GM18507 (cell line): ENCODE measurements around the gene ELL2.
"Not testable (repeated sequence)": the region's sequence is repeated elsewhere in the genome, so short reads cannot be mapped to it uniquely, and the experiment has no call there.

Experiments
- DNase-seq: peaks from one replicate; pipeline ENCODE4 v3.0.0; 2011; ENCODE audit warnings: low read depth; ENCODE audit not compliant: insufficient read length; ENCODE audit errors: extremely low spot score
- FAIRE-seq: peaks from 2 replicates; lab custom pipeline; 2011; peaks lifted over from hg19 to GRCh38; lab: Jason Lieb, UNC

ELL2 gene

DNA sequence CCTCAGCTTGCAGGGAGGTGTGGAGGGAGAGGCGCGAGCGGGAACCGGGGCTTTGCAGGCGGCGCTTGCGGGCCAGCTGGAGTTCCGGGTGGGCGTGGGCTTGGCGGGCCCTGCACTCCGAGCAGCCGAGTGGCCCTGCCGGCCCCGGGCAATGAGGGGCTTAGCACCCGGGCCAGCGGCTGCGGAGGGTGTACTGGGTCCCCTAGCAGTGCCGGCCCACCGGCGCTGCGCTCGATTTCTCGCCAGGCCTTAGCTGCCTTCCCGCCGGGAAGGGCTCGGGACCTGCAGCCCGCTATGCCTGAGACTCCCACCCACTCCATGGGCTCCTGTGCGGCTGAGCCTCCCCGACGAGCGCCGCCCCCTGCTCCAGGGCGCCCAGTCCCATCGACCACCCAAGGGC, 110.5 kb downstream of the ELL2 start:
- not testable (repeated sequence) for DNase-seq, FAIRE-seq

DNA sequence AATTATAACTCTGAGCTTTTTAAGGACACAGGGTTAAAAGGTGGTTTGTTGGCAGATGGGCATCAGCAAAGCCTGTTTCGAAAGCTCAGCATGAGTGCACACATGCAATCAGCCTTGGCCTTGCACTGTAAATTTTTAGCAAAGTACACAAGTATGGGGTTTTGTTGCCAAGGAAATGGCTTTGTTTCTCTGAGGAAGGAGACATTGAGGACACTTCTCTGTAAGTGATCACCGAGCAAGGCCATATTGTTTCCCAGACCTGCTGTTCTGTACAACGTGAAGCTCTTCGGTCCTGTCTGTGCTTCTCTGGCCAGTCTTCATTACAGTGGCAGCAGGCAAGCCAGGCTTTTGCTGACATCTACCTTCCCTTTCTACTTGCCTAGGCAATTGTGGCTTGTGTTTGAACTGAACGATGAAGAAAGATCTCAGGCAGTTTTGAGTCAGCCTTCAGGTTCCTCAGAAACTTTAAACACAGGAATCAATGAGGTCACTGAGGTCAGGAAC, 111.2 kb downstream of the ELL2 start:
- no peak for FAIRE-seq
- DNase-seq, result no peak

DNA sequence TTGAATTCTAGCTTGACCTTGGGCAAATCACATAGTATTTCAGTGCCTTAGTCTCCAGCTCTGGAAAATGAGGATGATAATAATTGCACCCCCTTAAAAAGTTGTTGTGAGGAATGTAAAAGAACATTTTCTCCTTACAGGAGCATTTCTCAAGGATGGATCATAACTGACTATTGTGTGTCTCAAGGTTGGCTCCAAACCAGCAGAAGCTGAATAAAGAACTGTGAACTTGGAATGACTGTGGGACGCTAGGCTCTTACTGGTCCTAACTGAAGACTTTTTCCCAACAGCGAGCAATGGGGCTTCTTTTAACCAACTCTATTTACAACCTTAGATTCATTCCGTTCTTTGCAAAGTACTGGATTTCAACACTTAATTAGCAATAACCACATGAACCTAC, 113.0 kb downstream of the ELL2 start:
- no peak for FAIRE-seq
- DNase-seq, result no peak

DNA sequence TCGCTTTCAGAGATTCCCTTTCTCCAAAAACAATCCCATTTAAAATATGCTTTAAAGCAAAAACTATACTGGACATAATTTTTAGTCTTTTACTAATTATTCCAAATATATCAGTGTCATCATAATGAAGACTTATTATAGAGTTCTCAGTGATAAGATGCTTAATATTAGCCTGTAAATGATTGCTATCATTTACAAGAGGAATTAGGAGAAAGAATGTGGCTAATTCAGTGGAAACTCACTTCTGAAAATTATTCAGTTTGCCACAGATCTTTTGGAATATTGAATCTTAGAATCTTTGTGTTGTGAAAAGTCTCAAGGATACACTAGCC, 114.4 kb downstream of the ELL2 start:
- DNase-seq (no peak), FAIRE-seq (no peak)

DNA sequence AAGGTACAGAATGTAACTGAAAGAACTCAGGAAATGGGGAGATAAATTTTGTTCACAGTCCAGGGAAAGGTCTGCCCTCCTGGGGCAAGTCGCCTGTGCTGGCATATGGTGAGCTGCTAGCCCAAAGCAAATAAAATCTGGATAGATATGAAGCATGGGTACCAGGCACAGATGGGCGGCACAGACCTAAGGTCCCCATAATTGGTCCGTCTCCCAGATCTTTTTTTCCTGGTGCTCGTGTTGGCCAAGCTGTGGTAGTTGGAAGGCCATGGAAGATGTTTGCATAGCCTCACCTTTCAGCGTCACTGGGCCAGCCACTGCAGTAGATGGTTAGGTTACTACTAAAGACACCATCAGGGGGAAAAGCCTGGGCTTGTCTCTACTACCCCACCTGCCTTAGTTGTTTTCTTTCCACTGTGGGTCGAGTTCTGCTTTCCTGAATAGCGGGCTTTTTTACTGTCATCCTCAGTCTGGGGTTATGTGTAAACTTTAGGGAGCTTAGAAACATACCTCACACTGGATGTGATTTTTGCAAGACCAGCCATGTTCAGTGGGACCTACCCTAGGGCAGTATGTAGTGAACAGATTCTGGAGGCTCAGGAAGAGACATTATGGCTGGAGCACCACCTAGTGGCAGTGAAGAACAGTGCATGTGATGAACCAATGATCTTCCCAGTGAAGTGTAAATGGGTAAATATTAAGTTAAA, 114.9 kb downstream of the ELL2 start:
- DNase-seq, result peak; percentile 62
- FAIRE-seq, result peak; percentile 82

DNA sequence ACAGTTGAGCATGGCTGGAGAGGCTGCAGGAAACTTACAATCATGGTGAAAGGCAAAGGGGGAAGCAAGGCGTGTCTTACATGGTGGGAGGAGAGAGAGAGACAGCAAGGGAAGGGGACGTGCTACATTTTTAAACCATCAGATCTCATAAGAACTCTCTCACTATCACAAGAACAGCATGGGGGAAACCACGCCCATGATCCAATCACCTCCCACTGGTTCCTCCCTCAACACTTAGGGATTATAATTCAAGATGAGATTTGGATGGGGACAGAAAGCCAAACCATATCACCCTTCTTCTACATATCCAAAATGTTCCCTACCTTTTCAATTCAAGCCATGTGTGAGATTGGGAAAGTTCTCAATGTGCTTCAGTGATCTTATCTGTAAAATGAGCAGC, 116.3 kb downstream of the ELL2 start:
- no peak for DNase-seq
- FAIRE-seq, result no peak

DNA sequence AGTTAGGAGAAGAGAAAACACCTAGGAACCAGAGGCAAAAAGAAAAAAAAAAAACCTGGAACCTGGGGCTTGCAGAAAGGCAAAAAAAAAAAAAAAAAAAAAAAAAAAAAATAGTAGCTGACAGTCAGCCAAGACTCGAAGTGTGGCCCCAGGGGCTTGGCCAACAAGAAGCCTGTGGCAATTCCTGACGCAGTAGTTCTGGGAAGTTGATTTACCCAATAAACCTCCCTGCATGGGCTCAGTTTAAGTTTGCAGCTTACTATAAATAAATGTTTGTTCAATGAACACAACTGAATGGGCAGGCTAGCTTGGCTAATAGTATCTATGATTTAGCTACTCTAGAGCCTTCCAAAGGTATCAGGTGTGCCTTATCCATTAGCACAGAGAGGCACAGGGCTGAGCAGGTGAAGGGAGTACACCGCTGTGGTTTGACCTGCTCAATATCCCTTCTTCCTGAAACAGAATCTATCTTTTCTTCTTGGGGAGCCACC, 117.9 kb downstream of the ELL2 start:
- FAIRE-seq (no peak), DNase-seq (no peak)

DNA sequence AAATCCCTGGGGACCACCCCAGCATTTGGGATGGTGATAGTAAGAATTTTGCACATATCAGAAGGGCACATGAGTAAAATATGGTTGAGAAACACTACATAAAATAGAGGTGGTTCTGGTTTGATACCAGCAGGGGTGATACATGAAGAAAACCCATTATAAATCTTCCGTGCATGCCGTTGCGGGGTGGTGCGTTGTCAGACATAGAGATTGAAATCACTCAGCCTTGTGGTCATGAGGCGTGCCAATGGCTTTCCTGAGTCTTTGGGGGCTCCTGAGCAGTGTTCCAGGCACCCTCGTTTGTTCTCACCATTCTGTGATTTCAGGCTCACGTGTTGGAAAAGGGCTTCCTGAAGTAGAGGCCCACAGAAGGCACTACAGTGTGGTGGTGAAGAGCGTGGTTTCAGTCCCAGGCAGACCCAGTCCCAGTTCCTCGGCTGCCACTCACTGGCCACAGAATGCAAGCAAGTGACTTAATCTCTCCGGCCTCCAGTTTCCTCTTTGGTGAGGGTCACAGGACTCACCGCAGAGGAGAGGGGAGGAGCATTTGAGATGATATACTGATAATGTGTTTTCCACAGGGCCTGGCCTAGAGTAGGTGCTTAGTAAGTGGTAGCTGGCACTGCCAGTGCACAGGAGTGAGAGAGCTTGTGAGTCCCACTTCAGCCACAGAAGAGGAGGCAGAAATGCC, 118.7 kb downstream of the ELL2 start:
- DNase-seq (no peak), FAIRE-seq (peak; percentile 90)

DNA sequence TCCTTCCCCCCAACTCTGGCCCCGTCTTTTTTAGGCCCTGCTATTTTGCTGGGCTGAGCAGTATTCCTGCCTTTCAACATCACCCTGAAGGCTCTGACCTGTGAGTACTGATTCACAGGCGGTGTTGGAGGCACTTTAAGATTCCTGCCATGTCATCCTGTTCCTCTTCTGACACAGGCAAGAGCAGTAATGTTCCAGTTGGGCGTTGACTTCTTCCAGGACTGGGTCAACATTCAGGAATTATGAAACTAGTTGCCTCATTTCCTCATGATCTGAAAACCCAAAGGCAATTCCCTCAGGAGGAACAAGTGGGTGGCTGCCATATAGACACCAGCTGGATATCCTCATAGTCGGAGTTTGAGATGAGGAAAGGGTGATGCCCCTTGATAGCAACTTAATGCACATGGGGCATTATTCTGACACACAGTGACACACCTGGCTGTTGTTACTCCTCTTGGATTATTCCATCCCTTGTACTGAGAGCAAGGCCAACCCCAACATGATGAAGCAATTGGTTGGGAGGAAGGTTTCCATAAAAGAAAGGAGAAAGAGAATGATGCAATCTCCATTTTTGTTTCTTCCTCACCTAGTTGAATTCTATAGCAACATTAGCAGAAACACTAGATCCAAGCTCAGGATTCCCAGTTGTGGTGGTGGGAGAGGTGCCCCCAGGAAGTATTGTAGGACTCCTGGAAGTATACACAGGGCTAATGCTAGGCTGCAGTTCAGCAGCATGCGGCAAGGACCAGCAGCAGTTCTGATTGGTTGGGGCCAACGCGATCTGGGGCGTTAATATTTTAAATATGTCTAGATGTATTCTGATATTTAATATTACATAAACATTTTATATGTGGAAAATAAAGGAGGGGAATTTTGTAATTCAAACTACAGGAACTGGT, 119.5 kb downstream of the ELL2 start:
- DNase-seq, result no peak
- FAIRE-seq, result no peak

DNA sequence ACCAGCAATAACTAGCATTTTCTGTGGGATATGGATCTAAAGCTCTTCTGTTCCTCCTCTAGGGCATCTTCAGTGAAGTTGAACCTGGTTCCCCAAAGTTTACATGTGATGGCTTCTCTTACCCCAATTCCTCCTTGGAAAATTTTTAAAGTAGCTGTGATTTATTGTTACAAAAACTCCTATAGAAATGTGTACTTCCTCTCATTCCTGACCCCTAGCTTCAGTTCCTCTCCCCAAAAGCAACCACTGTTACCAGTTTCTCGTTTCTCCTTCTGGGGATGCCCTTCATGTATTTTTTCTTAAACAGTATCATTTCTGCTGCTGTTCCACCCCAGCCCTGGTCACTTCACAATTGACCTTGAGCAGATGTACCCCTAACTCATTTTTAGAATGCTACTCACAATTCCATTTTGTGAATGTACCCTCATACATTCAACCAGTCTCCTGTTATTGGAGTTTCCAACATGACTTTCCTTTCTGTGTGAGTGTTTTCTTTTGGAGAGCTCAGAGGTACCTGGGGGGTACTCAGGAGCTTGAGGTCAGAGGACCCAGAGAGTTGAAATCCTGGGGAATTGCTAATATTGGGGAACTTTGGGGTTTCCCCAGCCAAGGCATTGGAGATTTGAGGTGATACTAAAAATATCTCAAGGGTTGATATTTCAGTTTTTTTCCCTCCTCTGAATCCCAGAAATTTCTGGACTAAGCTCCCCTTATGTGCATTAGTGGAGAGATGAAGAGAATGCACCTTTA, 120.5 kb downstream of the ELL2 start:
- DNase-seq (no peak), FAIRE-seq (no peak)

DNA sequence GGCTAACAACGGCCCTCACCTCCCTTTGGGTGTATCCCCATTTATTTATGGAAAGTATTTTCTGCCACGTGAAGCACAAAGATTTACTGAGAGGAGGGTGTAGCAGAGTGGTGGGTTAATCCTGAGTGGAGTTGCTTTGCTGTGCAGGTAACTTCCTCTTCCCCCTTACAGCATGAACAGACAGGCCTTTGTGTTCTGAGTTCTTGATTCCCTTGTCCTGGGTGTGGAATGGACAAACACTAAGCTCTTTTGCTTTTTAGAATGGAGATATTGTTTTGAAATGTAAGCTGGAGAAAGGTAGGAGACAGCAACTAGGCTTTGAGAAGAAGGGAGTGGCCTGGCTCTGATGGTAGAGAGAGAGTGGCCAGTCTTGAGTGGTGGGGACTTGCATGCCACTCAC, 122.0 kb downstream of the ELL2 start:
- DNase-seq (no peak), FAIRE-seq (no peak)

DNA sequence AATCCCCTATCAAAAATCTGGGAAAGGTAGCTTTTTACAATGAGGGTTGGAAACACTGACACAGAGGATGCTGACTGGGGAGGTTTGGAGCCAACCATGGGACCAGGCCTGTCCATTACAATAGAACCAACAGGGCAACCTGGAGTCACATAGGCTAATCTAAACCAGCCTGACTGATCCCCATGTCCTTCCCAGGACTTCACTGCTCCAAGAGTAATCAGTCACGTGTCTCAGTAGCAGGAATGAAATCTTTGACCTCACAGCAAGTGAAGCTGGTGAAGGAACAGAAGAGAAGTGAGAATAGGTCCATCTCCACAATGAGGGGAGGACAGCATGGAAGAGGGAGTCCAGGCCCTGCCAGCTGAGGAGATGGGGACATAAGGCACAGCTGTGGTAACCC, 123.1 kb downstream of the ELL2 start:
- no peak for DNase-seq
- FAIRE-seq, result no peak

DNA sequence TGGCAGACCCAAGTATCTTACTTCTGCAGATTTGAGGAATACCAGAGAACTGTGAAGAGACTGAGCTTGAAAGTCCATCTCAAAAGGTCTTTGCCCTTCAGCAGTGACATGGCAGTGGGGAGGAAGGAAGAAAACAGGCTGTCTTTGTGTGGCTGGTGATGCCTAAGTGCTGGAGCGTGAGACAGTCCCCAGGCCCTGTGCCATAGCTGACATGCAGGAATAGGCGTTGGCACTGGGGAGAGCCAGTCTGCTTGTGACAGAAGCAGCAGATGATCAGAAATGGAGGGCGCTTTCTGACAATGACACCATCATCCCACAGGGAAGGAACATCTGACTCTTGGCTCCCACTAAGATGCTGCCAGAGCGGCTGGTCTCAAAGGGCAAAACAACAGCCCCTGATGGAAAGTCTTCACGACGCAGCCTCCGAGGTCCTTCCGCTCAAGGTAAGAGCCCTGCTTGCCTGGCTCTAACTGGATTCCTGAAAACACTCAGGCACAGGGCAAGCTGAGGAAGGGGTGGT, 123.6 kb downstream of the ELL2 start:
- DNase-seq (no peak), FAIRE-seq (no peak)

DNA sequence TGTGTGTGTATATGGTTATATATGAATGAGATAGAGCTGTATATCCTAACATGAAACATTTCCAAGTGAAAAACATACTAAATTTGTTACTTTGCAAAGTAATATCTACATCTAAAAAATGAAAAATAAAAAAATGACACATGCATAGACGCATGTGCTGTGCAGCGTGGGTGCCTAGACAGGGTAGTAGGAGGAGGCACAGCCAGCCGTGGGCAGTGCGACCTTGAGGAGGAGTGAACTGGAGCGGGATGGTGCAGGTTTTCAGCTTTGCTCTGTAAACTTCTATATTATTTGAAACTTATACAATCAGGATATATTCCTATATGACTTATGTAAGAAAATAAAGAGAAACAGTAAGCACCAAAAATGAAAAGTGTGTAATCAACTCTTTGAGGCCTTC, 124.2 kb downstream of the ELL2 start:
- DNase-seq, result no peak
- no peak for FAIRE-seq

DNA sequence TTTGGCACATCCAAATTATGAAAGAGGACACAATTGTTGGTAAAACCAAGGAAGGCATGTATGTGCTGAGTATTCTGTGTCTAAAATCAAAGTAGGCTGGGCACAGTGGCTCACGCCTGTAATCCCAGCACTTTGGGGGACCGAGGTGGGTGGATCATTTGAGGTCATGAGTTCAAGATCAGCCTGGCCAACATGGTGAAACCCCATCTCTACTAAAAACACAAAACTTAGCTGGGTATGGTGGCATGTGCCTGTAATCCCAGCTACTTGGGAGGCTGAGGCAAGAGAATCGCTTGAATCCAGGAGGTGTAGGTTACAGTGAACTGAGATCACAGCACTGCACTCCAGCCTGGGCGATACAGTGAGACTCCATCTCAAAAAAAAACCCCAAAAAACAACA, 124.7 kb downstream of the ELL2 start:
- FAIRE-seq, DNase-seq: not testable (repeated sequence)

DNA sequence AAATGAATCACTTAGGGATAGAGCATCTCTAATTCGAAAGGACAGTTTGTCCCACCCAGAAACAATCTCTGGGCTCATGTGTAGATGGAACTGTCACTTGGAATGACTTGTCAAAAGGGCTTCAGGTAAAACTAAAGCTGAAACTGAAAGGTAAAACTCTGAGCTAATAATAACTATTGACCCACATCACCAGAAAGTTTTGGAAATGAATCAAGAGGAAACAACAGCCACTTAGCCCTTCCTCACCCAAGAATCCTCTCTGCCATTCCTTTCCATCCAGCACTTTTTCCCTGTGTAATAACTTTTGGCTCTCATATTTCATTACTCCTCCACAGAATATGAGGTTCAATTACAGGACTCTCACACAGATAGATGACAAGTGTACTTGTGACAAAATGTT, 125.1 kb downstream of the ELL2 start:
- FAIRE-seq (peak; percentile 76), DNase-seq (no peak)

DNA sequence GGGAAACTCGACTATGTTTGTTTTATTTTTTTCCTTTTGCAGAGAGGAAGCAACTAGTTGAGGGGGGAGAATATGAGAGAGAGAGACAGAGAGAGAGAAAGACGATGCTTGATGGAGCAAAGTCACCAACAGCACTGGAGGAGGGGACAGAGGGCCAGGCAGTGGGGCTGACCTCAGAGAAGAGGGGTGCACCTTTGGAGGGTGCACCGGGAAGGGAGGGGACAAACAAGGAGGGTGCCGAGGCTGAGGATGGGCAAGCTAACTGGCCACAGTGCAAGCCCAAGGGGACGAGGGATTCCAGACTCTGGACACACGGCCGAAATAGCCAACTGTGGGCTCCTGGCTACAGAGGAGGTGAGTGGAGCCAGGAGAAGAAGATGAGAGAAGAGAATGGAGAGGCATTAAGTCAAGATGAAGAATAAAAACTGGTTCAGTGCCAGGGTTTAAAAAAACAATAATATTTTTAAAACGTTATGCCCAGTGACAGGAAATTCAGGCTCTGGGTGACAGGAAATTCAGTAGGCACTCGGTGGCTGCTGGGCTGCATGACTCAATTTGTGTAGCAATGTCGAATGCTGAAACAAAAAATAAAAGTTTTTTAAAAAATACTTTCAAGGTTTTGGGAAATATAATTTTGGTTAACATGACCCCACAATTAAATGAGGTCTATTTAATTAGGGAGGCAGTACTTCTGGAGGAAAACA, 125.8 kb downstream of the ELL2 start:
- FAIRE-seq, result peak; percentile 74

More for the DNA sequence above, 125.8 kb downstream of the ELL2 start:
- DNase-seq, result no peak
